DOHH2 (cell line): ENCODE data around the gene PCGF3.

ENCODE experiments used
- EZH2phosphoT487 ChIP-seq: fragments of 200-600 bp; sonication (generic); IDR thresholded peaks from 2 replicates; pipeline ENCODE4 v1.6.1; 2017; ENCODE audit warnings: borderline replicate concordance, mild to moderate bottlenecking, antibody characterized with exemption, low read length, moderate library complexity, mixed read lengths
- TF ChIP-seq, protein P1 (sequence below): fragments of 200-600 bp; sonication (generic); IDR thresholded peaks from one replicate; pipeline ENCODE4 v1.5.1; 2014; ENCODE audit warnings: antibody characterized with exemption, mild to moderate bottlenecking, low read depth, low read length; ENCODE audit not compliant: poor library complexity, severe bottlenecking

GRCh38 chr4:786074-786741 lies 80.6 kb downstream of the PCGF3 start:
- TF ChIP-seq, protein P1, sequence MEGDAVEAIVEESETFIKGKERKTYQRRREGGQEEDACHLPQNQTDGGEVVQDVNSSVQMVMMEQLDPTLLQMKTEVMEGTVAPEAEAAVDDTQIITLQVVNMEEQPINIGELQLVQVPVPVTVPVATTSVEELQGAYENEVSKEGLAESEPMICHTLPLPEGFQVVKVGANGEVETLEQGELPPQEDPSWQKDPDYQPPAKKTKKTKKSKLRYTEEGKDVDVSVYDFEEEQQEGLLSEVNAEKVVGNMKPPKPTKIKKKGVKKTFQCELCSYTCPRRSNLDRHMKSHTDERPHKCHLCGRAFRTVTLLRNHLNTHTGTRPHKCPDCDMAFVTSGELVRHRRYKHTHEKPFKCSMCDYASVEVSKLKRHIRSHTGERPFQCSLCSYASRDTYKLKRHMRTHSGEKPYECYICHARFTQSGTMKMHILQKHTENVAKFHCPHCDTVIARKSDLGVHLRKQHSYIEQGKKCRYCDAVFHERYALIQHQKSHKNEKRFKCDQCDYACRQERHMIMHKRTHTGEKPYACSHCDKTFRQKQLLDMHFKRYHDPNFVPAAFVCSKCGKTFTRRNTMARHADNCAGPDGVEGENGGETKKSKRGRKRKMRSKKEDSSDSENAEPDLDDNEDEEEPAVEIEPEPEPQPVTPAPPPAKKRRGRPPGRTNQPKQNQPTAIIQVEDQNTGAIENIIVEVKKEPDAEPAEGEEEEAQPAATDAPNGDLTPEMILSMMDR = no peak
- no peak for TF ChIP-seq EZH2phosphoT487
